Activated CD8-positive, alpha-beta T cell treated with anti-CD3 and anti-CD28 coated beads for 36 hours (primary cell): ENCODE results near the gene ACTL8. TPM values are rescaled to one million over a fixed set of nuclear protein-coding genes. Genes with fewer than 3 reads are reported as not detected.

Experiments used
- ATAC-seq: fragments of 200-7000 bp; cut with Tn5 transposase; one replicate; pipeline ENCODE4 v1.10.0; 2021; ENCODE audit warnings: mild to moderate bottlenecking, moderate library complexity
- CTCF ChIA-PET: fragments of 350-600 bp; sonication (Branson Sonifier 250); formaldehyde crosslinking; loops from one replicate; lab custom pipeline; 2021; ENCODE audit warnings: antibody characterized with exemption; lab: Charles Lee
- POLR2A ChIA-PET: fragments of 350-600 bp; sonication (Branson Sonifier 250); formaldehyde crosslinking; loops from one replicate; lab custom pipeline; 2021; ENCODE audit warnings: antibody characterized with exemption; lab: Charles Lee
- DNase-seq: peaks from one replicate; pipeline ENCODE4 v3.0.0-alpha.2; 2020
- H3K27ac Mint-ChIP-seq: one replicate; pipeline ENCODE4 v1.8.0; 2021; ENCODE audit warnings: mild to moderate bottlenecking, mixed read lengths
- H3K27me3 Mint-ChIP-seq: one replicate; pipeline ENCODE4 v1.8.0; 2021; ENCODE audit warnings: mixed read lengths
- H3K36me3 Mint-ChIP-seq: one replicate; pipeline ENCODE4 v1.8.0; 2021; ENCODE audit warnings: low read depth, mixed read lengths
- H3K4me1 Mint-ChIP-seq: one replicate; pipeline ENCODE4 v1.8.0; 2021; ENCODE audit warnings: low read depth, mixed read lengths
- H3K4me3 Mint-ChIP-seq: one replicate; pipeline ENCODE4 v1.8.0; 2021; ENCODE audit warnings: mild to moderate bottlenecking, moderate library complexity, mixed read lengths
- H3K9me3 Mint-ChIP-seq: one replicate; pipeline ENCODE4 v1.8.0; 2021; ENCODE audit warnings: mixed read lengths
- CTCF ChIP-seq: fragments of 200-600 bp; IDR thresholded peaks from one replicate; pipeline ENCODE4 v1.8.0; 2022; ENCODE audit warnings: antibody characterized with exemption, mild to moderate bottlenecking
- intact Hi-C: fragments of 100-400 bp; cut with micrococcal nuclease; formaldehyde crosslinking; loops from one replicate; pipeline ENCODE4 v1.10.0; 2022
- total RNA-seq, 2 experiments: library from RNA; stranded (reverse); gene quantifications; one replicate each; pipeline ENCODE4 v1.2.3, GENCODE V29; 2021

The ACTL8 gene
- total RNA-seq, 2 experiments from 2014 or later = not detected

- intact Hi-C loops = no loop called here
- no peak for TF ChIP-seq CTCF
- Mint-ChIP-seq H3K27ac (no peak overlapping the region), H3K36me3 (no peaks in the 10 kb centered on the region), H3K27me3 (no peaks in the 10 kb centered on the region), H3K9me3 (no peaks in the 10 kb centered on the region), H3K4me1 (no peaks in the 10 kb centered on the region), H3K4me3 (no peak overlapping the region)
- ChIA-PET CTCF (no interaction called here), POLR2A (interaction anchor here (0.5 kb wide), 1 partner anchor 10 kb away, joined by 3 read pairs; no protein-coding TSS in a partner anchor)
- DNase-seq = no peak
- no peak for ATAC-seq
Measured at GRCh38 chr1:17734609-17735008, 20.5 kb upstream of the ACTL8 start.

GRCh38 chr1:17735348-17735747 is 19.8 kb upstream of the ACTL8 start:
- H3K27ac Mint-ChIP-seq = no peak overlapping the region
- DNase-seq = no peak
- H3K27me3 Mint-ChIP-seq = no peaks in the 10 kb centered on the region
- ChIA-PET CTCF (no interaction called here), POLR2A (no interaction called here)
- no peaks in the 10 kb centered on the region for H3K4me1 Mint-ChIP-seq
- no peaks in the 10 kb centered on the region for H3K36me3 Mint-ChIP-seq
- no peak for TF ChIP-seq CTCF
- no peaks in the 10 kb centered on the region for H3K9me3 Mint-ChIP-seq
- intact Hi-C loops = no loop called here
- no peak for ATAC-seq
- H3K4me3 Mint-ChIP-seq = no peak overlapping the region

- POLR2A ChIA-PET = no interaction called here
- CTCF ChIA-PET = no interaction called here
- no peak for TF ChIP-seq CTCF
- intact Hi-C loops = no loop called here
- Mint-ChIP-seq H3K9me3 (no peaks in the 10 kb centered on the region), H3K36me3 (no peaks in the 10 kb centered on the region), H3K4me1 (no peaks in the 10 kb centered on the region), H3K27ac (no peak overlapping the region), H3K4me3 (no peak overlapping the region), H3K27me3 (peaks cover under 1% of the 10 kb centered on the region)
- DNase-seq (no peak), ATAC-seq (no peak)
Measured at GRCh38 chr1:17735793-17736192, 19.3 kb upstream of the ACTL8 start.

GRCh38 chr1:17736625-17737024 is 18.5 kb upstream of the ACTL8 start:
- intact Hi-C loops = no loop called here
- ChIA-PET CTCF (no interaction called here), POLR2A (interaction anchor here (0.7 kb wide), 1 partner anchor 164 kb away, joined by 3 read pairs; no protein-coding TSS in a partner anchor)
- peaks cover 4% of the 10 kb centered on the region for H3K27me3 Mint-ChIP-seq
- no peak overlapping the region for H3K4me3 Mint-ChIP-seq
- no peak for TF ChIP-seq CTCF
- H3K27ac Mint-ChIP-seq = no peak overlapping the region
- no peaks in the 10 kb centered on the region for H3K9me3 Mint-ChIP-seq
- ATAC-seq (no peak), DNase-seq (no peak)
- H3K4me1 Mint-ChIP-seq = no peaks in the 10 kb centered on the region
- H3K36me3 Mint-ChIP-seq = no peaks in the 10 kb centered on the region

- ATAC-seq (no peak), DNase-seq (no peak)
- POLR2A ChIA-PET = no interaction called here
- H3K27me3 Mint-ChIP-seq = peaks cover 4% of the 10 kb centered on the region
- CTCF ChIA-PET = no interaction called here
- intact Hi-C loops = no loop called here
- no peak for TF ChIP-seq CTCF
- no peak overlapping the region for H3K4me3 Mint-ChIP-seq
- H3K9me3 Mint-ChIP-seq = no peaks in the 10 kb centered on the region
- H3K36me3 Mint-ChIP-seq = no peaks in the 10 kb centered on the region
- no peaks in the 10 kb centered on the region for H3K4me1 Mint-ChIP-seq
- no peak overlapping the region for H3K27ac Mint-ChIP-seq
Measured at GRCh38 chr1:17739050-17739449, 16.1 kb upstream of the ACTL8 start.
